ENCODE measurements around the gene NEDD4. TPM values are rescaled to one million over a fixed set of nuclear protein-coding genes. Genes with fewer than 3 reads are reported as not detected.
A peak's percentile ranks its signal among the peaks of the same experiment; 100 is the strongest.
"Not testable (repeated sequence)": the region's sequence is repeated elsewhere in the genome, so short reads cannot be mapped to it uniquely, and the experiment has no call there.

Gene NEDD4
- total RNA-seq, 1 donor from 2014 or later: 32.8 TPM

- no peak for DNase-seq (ENCODE audit: low read depth, low spot score)
Observed at GRCh38 chr15:55897560-55898336, 95.7 kb downstream of the NEDD4 start.

- DNase-seq (ENCODE audit: low read depth, low spot score): no peak
Observed at GRCh38 chr15:55894399-55894965, 98.9 kb downstream of the NEDD4 start.

- no peak for DNase-seq (ENCODE audit: low read depth, low spot score)
Observed at GRCh38 chr15:55893852-55894251, 99.6 kb downstream of the NEDD4 start.

- no peak for DNase-seq (ENCODE audit: low read depth, low spot score)
Observed at GRCh38 chr15:55891196-55891595, 102.2 kb downstream of the NEDD4 start.

- DNase-seq (ENCODE audit: low read depth, low spot score): no peak
Observed at GRCh38 chr15:55884223-55884622, 109.2 kb downstream of the NEDD4 start.

DNA sequence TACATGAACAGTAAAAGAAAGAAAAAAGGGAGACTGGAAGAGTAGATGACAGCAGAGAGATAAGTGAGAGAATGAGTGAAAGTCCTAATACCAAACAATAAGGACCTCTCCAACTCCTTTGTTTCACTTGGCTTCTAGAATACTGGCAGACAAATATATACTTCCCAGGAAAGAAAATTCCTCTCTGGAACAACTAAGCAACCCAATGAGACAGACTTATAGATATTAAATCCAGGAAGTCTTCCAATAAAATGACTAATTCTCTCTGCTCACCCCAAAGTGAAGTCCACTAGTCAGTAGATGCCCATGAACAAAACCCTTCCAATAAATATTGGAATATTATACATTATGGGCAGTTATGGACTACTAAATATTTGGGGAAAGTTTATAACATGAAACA is 114.2 kb downstream of the NEDD4 start:
- DNase-seq (ENCODE audit: low read depth, low spot score): no peak

DNA sequence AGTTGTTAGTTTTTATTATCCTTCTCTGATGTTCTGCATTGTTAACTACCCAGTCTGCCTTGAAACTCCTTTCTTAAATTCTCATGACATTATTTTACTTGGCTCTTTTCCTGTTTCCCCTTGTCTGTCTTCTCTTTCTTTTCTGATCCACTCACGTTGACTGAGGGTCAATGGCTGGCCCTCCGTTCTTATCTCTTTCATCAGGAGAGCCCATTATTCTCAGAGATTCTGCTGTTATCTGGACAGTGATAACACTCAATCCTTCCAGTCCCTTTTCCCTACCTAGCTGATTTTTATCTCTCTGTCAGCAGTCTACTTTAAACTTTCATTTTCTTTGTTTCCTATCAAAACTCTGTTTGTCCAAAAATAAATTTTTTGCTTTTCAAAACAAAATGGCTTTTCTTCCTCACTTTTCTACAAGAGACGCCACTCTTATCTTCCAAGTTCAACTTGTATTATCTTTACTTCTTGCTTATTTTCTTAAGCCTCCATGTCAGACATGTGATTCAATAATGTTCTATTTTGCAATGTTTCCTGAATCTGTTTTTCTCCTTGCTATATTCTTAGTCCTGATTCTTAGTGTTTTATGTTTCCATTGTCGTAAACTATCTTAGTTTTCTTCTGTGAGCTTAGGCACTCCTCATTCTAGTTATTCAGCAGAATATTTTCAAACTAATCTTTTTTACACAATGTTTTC is 120.2 kb downstream of the NEDD4 start:
- no peak for DNase-seq (ENCODE audit: low read depth, low spot score)

- DNase-seq (ENCODE audit: low read depth, low spot score): no peak
Observed at GRCh38 chr15:55872471-55872870, 120.9 kb downstream of the NEDD4 start.

- no peak for DNase-seq (ENCODE audit: low read depth, low spot score)
Observed at GRCh38 chr15:55869660-55870059, 123.8 kb downstream of the NEDD4 start.

DNA sequence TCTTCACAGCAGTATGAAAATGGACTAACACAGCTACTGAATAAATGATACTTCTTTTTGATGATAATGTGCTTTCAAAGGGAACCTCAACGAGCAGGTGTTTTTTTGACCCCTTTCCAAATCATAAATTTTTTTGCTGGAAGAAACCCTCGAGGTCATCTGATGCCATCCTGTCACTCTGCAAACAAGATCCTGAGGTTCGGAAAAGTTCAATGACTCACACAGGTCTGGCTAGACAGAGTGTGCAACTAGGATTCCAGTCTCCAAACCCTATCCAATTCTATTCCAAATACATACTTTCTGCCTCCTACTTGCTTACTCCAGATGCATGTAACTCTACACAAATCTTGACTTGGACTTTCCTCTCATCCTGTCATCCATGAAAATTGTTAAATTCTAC is 124.7 kb downstream of the NEDD4 start:
- DNase-seq (ENCODE audit: low read depth, low spot score): no peak

DNA sequence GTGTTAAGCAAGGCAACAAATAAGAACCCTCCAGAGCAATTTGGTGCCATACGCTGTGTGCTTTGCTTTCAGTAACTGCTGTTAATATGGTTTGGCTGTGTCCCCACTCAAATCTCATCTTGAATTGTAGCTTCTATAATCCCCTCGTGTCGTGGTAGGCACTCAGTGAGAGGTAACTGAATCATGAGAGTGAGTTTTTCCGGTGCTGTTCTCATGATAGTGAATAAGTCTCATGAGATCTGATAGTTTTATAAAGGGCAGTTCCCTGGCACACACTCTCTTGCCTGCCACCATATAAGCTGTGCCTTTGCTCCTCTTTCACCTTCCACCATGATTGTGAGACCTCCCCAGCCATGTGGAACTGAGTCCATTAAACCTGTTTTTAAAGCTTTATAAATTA is 125.1 kb downstream of the NEDD4 start:
- not testable (repeated sequence) for DNase-seq (ENCODE audit: low read depth, low spot score)

- DNase-seq (ENCODE audit: low read depth, low spot score): no peak
Observed at GRCh38 chr15:55863911-55864310, 129.5 kb downstream of the NEDD4 start.

- DNase-seq (ENCODE audit: low read depth, low spot score): no peak
Observed at GRCh38 chr15:55861115-55861514, 132.3 kb downstream of the NEDD4 start.

GRCh38 chr15:55860468-55860867 is 132.9 kb downstream of the NEDD4 start:
- DNase-seq (ENCODE audit: low read depth, low spot score): no peak

DNA sequence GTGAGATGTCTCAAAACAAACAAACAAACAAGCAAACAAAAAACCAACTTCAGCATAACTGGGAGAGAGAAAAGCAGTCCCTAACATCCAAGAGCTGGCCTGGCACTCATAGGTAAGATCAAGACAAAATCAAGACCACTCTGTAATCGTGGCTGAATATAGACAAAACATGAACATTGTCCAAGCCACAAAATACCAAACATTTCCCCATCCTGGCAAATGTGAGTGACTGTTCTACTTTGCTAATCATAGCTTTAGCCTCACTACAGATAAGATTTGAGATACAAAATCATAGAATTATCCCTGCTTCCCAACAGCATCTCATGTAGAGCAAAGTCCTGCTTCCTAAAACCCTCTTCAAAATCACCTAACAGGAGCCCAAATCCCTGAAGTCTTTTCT is 133.7 kb downstream of the NEDD4 start:
- no peak for DNase-seq (ENCODE audit: low read depth, low spot score)

GRCh38 chr15:55858661-55859060 is 134.8 kb downstream of the NEDD4 start:
- DNase-seq (ENCODE audit: low read depth, low spot score): no peak

DNA sequence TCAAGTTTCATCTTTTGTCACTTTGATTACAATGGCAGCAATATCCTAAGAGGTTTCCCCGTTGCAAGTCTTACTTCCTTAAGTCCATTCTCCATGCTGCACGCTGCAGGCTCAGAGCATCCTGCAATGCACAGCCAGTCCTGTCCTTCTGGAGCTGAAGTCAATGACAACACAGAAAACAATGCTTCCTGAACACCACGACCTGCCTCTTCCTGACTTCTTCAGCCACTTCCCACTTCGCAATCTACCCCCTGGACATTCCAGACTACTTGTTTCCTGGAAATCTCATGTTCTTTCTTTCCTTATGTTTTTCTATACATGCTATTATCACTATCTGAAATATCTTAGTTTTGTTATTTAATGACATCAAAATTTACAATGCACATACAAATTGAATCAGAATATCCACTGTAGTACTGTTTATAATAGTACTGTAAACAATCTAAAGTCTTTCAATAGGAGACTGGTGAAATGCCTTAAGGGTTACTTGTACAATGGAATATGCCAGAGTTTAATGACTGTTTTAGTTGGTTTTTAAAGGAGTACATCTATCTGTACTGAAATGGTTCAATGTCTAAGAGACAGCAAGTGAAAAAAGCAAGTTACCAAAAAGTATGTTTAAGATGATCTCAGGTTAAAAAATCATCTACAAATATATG is 136.8 kb downstream of the NEDD4 start:
- peak; percentile 37 for DNase-seq (ENCODE audit: low read depth, low spot score)

GRCh38 chr15:55853134-55853533 is 140.3 kb downstream of the NEDD4 start:
- DNase-seq (ENCODE audit: low read depth, low spot score): no peak

DNA sequence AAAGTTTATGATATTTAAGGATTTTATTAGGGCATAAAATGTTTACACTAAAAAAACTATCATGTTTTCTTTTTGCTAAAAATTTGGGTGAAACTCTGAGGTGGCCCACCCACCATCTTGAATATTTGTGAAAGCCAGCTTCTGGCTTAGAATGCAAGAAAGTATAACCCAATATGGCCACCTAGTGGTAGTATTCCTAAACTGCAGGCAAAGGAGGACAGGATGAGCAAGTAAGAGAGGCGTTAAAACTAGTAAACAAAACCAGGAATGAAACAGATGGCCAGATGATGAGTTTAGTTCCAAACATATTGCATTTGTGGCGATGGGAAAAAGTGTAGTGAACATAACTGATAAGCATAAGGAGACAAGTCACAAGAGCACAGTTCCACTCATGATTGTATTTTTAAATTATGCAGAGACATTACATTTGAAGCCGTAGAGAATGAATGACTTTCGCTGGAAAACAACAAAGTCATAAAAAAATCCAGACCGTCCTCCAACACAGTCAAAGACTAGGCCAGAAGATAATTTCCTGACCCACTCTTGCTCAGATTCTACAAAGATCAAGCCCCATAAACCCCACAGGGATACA is 147.2 kb downstream of the NEDD4 start:
- DNase-seq (ENCODE audit: low read depth, low spot score): peak; percentile 37

DNA sequence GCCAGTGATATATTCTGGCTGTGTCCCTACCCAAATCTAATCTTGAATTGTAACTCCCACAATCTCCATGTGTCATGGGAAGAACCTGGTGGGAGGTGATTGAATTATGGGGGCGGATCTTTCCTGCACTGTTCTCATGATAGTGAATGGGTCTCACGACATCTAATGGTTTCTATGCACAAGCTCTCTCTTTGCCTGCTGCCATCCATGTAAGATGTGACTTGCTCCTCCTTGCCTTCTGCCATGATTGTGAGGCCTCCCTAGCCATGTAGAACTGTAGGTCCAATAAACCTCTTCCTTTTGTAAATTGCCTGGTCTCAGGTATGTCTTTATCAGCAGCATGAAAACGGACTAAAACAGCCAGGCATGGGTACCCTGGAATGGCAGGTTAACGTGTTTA is 150.5 kb downstream of the NEDD4 start:
- not testable (repeated sequence) for DNase-seq (ENCODE audit: low read depth, low spot score)

DNA sequence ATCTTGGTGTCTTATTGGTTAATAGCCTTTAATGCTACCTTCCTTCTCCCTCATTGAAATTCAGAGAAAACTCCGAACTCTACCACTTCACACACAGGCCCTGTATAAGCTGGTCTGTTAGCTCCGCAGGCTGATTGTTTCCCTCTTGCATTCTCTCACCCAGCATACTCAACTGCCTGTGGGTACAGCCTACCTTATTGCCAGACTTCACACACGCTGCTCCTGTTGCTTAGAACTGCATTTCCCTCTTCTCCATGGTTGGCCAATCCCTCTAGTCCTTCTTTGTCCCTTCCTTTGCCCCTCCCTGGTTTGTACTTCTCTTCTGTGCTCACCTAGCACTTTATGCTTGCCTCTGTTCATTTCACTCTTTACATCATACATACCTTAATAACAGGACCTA is 157.5 kb downstream of the NEDD4 start:
- DNase-seq (ENCODE audit: low read depth, low spot score): no peak

- no peak for DNase-seq (ENCODE audit: low read depth, low spot score)
Observed at GRCh38 chr15:55834331-55834730, 159.1 kb downstream of the NEDD4 start.
